Ovary (tissue), 9 donors: Measurements from ENCODE around the gene PGR. TPM values are rescaled to one million over a fixed set of nuclear protein-coding genes. Genes with fewer than 3 reads are reported as not detected.

Source experiments
- DNase-seq, 5 donors: peaks; one replicate each; pipeline ENCODE4 v3.0.0-alpha.2; 2019 to 2020
- H3K27ac ChIP-seq, 2 donors: fragments of 200-600 bp; one replicate each; pipeline versions ENCODE4 v1.5.1 to v1.8.0; 2019 to 2022
- H3K27me3 ChIP-seq: fragments of 200-600 bp; one replicate; pipeline ENCODE4 v1.8.0; 2022
- H3K36me3 ChIP-seq: fragments of 200-600 bp; sonication (generic); one replicate; pipeline ENCODE4 v1.5.1; 2019
- H3K4me1 ChIP-seq: one replicate; pipeline ENCODE4 v1.8.1; 2013; ENCODE audit warnings: mild to moderate bottlenecking, moderate library complexity; ENCODE audit not compliant: insufficient read depth
- H3K4me3 ChIP-seq: fragments of 200-600 bp; sonication (generic); one replicate; pipeline ENCODE4 v1.5.1; 2017
- H3K9me3 ChIP-seq, 2 donors: fragments of 200-600 bp in 1 of 2; sonication (generic) in 1 of 2; one replicate each; pipeline versions ENCODE4 v1.5.1 to v1.8.1; 2013 to 2019; ENCODE audit warnings: mild to moderate bottlenecking in 1 of 2, moderate library complexity in 1 of 2
- CTCF ChIP-seq, 3 donors: fragments of 450-650 bp in 2 of 3; fragments of 200-600 bp in 1 of 3; IDR thresholded peaks; one replicate each; pipeline versions ENCODE4 v1.5.1 to v1.8.0; 2016 to 2022; ENCODE audit warnings: antibody characterized with exemption in 3 of 3, mild to moderate bottlenecking in 1 of 3
- EP300 ChIP-seq: sonication (generic); formaldehyde crosslinking; IDR thresholded peaks from one replicate; pipeline ENCODE4 v1.6.1; 2017; ENCODE audit warnings: antibody characterized with exemption
- POLR2A ChIP-seq: fragments of 450-650 bp; IDR thresholded peaks from one replicate; pipeline ENCODE4 v1.6.1; 2017; ENCODE audit warnings: antibody characterized with exemption, mild to moderate bottlenecking, moderate library complexity
- WGBS, 3 donors: extraction: QIAGEN DNeasy Blood & Tissue Kit in 1 of 3; methylation state at CpG; one replicate each; pipeline versions ENCODE4 v1.1.5 to v1.1.7; 2013 to 2017; 5-methylcytosine and 5-hydroxymethylcytosine counted together
- intact Hi-C, 4 donors: fragments of 100-400 bp; cut with DNase I; formaldehyde crosslinking; loops; one replicate each; pipeline versions ENCODE4 v1.11.0 to v1.15.1; 2022 to 2023
- polyA plus RNA-seq, 2 donors: library from polyadenylated mRNA; stranded (reverse); fragments of 200-250 nt in 1 of 2; fragments of 350-450 nt in 1 of 2; fragmentation: Illumina TruSeq in 1 of 2; extraction: RNeasy Lipid Tissue Mini Kit (QIAGEN cat#74804) in 1 of 2; gene quantifications; one replicate each; pipeline ENCODE4 v1.2.3, GENCODE V29; 2013 to 2014
- total RNA-seq, 7 donors: library from RNA; depleted of rRNA in 2 of 7; stranded (reverse); fragments of >200 nt in 2 of 7; fragmentation: NEBNext Ultra II Directional in 3 of 7; extraction: Animal tissue kit (Norgen Biotek cat#: 25700) in 3 of 7; gene quantifications; one replicate each; pipeline versions ENCODE4 v1.1.0 to v1.2.4, GENCODE V29; 2016 to 2023
- donor health status: DM: no; HTN: no; CAD: no; lungs with moderate emphysema.
- donor health status: DM: no; HTN: no; CAD: no.
- donor health status: Bipolar disorder and iron deficiency.
- donor health status: DM: yes; HTN: yes; CAD: no.
- donor health status: DM: no; HTN: no; CAD: no.
- donor health status: DM: yes; HTN: yes; CAD: no.

The PGR gene
- total and polyA plus RNA-seq, 9 donors = 6.1 to 94.3 (median 21.3) TPM

- WGBS, 3 donors = 95 to 98% (median 96%) methylated on average over 2 of the region's 2 CpGs
- no peaks in the 10 kb centered on the region for H3K27me3 ChIP-seq
- no peak for DNase-seq
- no peak overlapping the region for H3K4me3 ChIP-seq
- no peaks in the 10 kb centered on the region for H3K9me3 ChIP-seq
- peaks cover 4% of the 10 kb centered on the region for H3K4me1 ChIP-seq
- intact Hi-C loops = no loop called here
- no peak overlapping the region for H3K27ac ChIP-seq
- H3K36me3 ChIP-seq = no peaks in the 10 kb centered on the region
- TF ChIP-seq CTCF (IDR thresholded peaks at IDR 0.05) (no peak), EP300 (no peak), POLR2A (no peak)
Observed at GRCh38 chr11:101113540-101113939, 16.1 kb downstream of the PGR start.

GRCh38 chr11:101104716-101105115 is 24.9 kb downstream of the PGR start:
- intact Hi-C loops = no loop called here
- Histone ChIP-seq H3K27me3 (no peaks in the 10 kb centered on the region), H3K4me1 (peaks cover 9% of the 10 kb centered on the region), H3K9me3 (no peaks in the 10 kb centered on the region), H3K36me3 (no peaks in the 10 kb centered on the region), H3K4me3 (no peak overlapping the region), H3K27ac (no peak overlapping the region)
- no peak for DNase-seq
- TF ChIP-seq POLR2A (no peak), EP300 (no peak), CTCF (IDR thresholded peaks at IDR 0.05) (no peak)

DNA sequence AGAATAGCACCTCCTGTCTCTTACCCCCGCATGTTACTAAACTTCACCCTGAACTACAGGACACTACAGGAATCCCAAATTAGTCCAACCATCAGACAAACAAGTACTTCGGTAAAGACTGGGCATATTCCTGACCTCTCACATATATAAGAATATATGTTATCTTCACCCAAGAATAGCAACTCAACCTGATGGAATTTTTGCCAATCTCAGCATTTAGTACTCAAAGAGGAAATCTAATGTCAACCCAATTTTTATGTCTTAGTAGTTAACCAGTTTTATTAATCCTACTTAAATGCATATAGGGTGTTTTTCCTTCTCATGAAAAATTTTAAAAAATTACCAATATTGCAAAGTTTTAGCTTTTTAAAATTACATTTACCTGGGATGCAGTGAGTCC is 26.2 kb downstream of the PGR start:
- no peak overlapping the region for H3K4me3 ChIP-seq
- TF ChIP-seq POLR2A (no peak), EP300 (no peak), CTCF (IDR thresholded peaks at IDR 0.05) (no peak)
- WGBS, 3 donors = 84 to 96% (median 94%) methylated on average over 2 of the region's 2 CpGs
- intact Hi-C loops = no loop called here
- peaks cover 13% of the 10 kb centered on the region for H3K4me1 ChIP-seq
- no peaks in the 10 kb centered on the region for H3K9me3 ChIP-seq
- no peaks in the 10 kb centered on the region for H3K27me3 ChIP-seq
- H3K36me3 ChIP-seq = no peaks in the 10 kb centered on the region
- no peak for DNase-seq
- no peak overlapping the region for H3K27ac ChIP-seq

GRCh38 chr11:101100601-101101000 is 29.0 kb downstream of the PGR start:
- TF ChIP-seq CTCF (IDR thresholded peaks at IDR 0.05) (no peak), EP300 (no peak), POLR2A (no peak)
- no peaks in the 10 kb centered on the region for H3K27me3 ChIP-seq
- no peak overlapping the region for H3K4me3 ChIP-seq
- no peak overlapping the region for H3K27ac ChIP-seq
- no peaks in the 10 kb centered on the region for H3K9me3 ChIP-seq
- DNase-seq = no peak
- no peaks in the 10 kb centered on the region for H3K36me3 ChIP-seq
- intact Hi-C loops = no loop called here
- peaks cover 15% of the 10 kb centered on the region for H3K4me1 ChIP-seq
